Cardiac muscle cell (in vitro differentiated cells and primary cell): Measurements from ENCODE around the gene RDH5. TPM values are rescaled to one million over a fixed set of nuclear protein-coding genes. Genes with fewer than 3 reads are reported as not detected.

ENCODE experiments used
- DNase-seq, 2 donors: peaks; one replicate each; pipeline versions ENCODE4 v3.0.0 to v3.0.0-alpha.2; 2010 to 2017; ENCODE audit warnings: low read depth in 1 of 2, low spot score in 1 of 2
- H3K27ac ChIP-seq: fragments of 200-600 bp; sonication (generic); 2 replicates; pipeline ENCODE4 v1.5.1; 2016
- H3K27me3 ChIP-seq: fragments of 200-600 bp; sonication (generic); 2 replicates; pipeline ENCODE4 v1.6.0; 2016; ENCODE audit warnings: control low read depth
- H3K36me3 ChIP-seq: fragments of 200-600 bp; sonication (generic); 2 replicates; pipeline ENCODE4 v1.5.1; 2016; ENCODE audit warnings: control low read depth
- H3K4me1 ChIP-seq: fragments of 200-600 bp; sonication (generic); 2 replicates; pipeline ENCODE4 v1.8.1; 2017; ENCODE audit warnings: low read depth, mild to moderate bottlenecking, mixed run types
- H3K4me3 ChIP-seq: fragments of 200-600 bp; sonication (generic); 2 replicates; pipeline ENCODE4 v1.5.1; 2016; ENCODE audit warnings: mild to moderate bottlenecking
- H3K9me3 ChIP-seq: fragments of 200-600 bp; sonication (generic); 2 replicates; pipeline ENCODE4 v1.5.1; 2017; ENCODE audit warnings: low read depth, mild to moderate bottlenecking, control low read depth
- polyA plus RNA-seq: library from polyadenylated mRNA; unstranded; fragments of >200 nt; fragmentation: Nextera tagmentation; extraction: Ambion mirVana; gene quantifications from 2 replicates; pipeline ENCODE4 v1.2.1, GENCODE V29; 2016
- total RNA-seq: library from RNA; depleted of rRNA; stranded (reverse); fragments of >200 nt; gene quantifications from 2 replicates; pipeline ENCODE4 v1.2.3, GENCODE V29; 2016
- TF ChIP-seq, protein P1 (sequence below): IDR thresholded peaks from 2 replicates; pipeline ENCODE4 v1.5.1; 2012; ENCODE audit warnings: low read depth, mild to moderate bottlenecking, low read length

RDH5 gene
- total and polyA plus RNA-seq, 2 experiments from 2014 or later = 10.1 to 12.6 TPM

DNA sequence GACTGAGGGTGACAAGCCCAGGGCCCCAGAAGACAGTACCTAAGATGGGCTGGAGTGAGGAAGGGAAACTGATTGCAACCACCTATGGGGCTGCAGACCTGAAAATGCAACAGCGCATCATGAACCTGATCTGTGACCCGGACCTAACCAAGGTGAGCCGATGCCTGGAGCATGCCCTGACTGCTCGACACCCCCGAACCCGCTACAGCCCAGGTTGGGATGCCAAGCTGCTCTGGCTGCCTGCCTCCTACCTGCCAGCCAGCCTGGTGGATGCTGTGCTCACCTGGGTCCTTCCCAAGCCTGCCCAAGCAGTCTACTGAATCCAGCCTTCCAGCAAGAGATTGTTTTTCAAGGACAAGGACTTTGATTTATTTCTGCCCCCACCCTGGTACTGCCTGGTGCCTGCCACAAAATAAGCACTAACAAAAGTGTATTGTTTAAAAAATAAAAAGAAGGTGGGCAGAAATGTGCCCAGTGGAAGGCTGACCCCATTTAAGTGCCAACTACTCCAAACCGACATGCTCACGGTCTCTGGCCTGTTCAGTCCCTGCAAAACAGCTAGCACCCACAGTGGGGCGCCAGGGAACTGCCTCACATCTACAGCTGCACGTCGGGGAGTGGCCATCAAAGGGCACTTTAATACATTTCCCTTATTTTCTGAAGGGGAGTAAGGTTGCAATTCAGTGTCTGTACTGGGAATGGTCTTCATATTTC lies 4.2 kb downstream of the RDH5 start:
- Histone ChIP-seq H3K36me3 (peaks cover 11% of the 10 kb centered on the region), H3K4me3 (no peak overlapping the region), H3K9me3 (no peaks in the 10 kb centered on the region), H3K27ac (no peak overlapping the region), H3K27me3 (no peaks in the 10 kb centered on the region), H3K4me1 (peaks cover 6% of the 10 kb centered on the region)
- peak; percentile 69 to 77 for DNase-seq
- TF ChIP-seq, protein P1, sequence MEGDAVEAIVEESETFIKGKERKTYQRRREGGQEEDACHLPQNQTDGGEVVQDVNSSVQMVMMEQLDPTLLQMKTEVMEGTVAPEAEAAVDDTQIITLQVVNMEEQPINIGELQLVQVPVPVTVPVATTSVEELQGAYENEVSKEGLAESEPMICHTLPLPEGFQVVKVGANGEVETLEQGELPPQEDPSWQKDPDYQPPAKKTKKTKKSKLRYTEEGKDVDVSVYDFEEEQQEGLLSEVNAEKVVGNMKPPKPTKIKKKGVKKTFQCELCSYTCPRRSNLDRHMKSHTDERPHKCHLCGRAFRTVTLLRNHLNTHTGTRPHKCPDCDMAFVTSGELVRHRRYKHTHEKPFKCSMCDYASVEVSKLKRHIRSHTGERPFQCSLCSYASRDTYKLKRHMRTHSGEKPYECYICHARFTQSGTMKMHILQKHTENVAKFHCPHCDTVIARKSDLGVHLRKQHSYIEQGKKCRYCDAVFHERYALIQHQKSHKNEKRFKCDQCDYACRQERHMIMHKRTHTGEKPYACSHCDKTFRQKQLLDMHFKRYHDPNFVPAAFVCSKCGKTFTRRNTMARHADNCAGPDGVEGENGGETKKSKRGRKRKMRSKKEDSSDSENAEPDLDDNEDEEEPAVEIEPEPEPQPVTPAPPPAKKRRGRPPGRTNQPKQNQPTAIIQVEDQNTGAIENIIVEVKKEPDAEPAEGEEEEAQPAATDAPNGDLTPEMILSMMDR = peak; percentile 66

DNA sequence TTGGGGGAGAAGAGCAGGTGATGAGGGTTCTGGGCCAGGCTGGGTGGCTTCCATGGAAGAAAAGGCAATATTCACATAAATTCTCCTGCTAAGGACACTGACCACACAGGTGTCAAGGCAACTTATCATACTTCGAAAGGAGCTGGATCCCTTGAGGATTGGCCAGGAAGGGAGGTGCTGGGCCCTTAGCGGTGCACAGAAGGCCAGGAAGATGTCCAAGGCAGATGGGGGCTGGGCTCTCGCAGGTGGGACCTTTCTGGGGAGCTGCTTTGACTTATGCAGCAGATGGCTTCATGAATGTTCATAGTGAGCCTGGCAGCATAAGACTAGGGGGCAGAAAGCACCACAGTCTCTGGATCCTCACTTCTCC lies 4.7 kb downstream of the RDH5 start:
- peaks cover 11% of the 10 kb centered on the region for H3K36me3 ChIP-seq
- no peak overlapping the region for H3K27ac ChIP-seq
- no peaks in the 10 kb centered on the region for H3K27me3 ChIP-seq
- no peak for DNase-seq
- no peak overlapping the region for H3K4me3 ChIP-seq
- no peaks in the 10 kb centered on the region for H3K9me3 ChIP-seq
- peaks cover 7% of the 10 kb centered on the region for H3K4me1 ChIP-seq
- TF ChIP-seq, protein P1 = no peak

DNA sequence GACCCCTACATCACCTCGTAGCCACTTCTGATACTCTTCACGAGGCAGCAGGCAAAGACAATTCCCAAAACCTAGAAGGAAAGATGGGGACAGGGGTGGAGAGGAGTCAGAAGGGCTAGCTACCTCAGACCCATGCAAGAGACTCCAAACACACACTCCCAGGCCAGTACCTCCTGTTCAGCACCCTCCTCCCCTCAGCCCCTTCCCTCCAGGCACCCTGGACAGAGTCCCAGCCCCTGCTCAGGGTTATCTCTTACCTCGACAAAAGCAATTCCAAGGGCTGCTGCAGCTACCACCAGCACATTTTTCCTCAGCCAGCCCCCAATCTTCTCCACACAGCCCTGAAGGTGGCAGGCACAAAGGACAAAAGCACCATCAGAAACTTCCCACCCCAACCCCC lies 5.4 kb downstream of the RDH5 start:
- H3K4me3 ChIP-seq = no peak overlapping the region
- H3K36me3 ChIP-seq = peaks cover 11% of the 10 kb centered on the region
- TF ChIP-seq, protein P1 = no peak
- no peak overlapping the region for H3K27ac ChIP-seq
- no peak for DNase-seq
- H3K4me1 ChIP-seq = peaks cover 14% of the 10 kb centered on the region
- no peaks in the 10 kb centered on the region for H3K9me3 ChIP-seq
- no peaks in the 10 kb centered on the region for H3K27me3 ChIP-seq

DNA sequence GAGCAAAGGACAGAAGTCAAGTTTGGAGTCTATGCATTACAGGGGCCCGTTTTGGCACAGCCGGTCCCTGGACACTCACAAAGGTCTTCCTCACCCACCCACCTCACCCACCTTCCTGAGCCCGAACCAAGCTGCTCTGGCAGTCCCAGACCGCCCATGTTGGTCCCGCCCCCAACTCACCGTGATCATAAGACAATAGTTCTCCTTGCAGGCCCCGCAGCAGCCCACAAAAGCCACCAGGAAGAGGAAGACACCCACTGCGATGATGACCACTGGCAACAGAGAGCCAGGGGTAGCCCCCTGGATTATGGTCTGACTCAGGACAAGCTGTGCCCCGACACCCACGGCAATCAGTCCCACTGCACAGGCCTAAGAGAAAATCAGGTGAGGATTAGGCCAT lies 6.8 kb downstream of the RDH5 start:
- no peak overlapping the region for H3K27ac ChIP-seq
- peaks cover 17% of the 10 kb centered on the region for H3K4me1 ChIP-seq

DNA sequence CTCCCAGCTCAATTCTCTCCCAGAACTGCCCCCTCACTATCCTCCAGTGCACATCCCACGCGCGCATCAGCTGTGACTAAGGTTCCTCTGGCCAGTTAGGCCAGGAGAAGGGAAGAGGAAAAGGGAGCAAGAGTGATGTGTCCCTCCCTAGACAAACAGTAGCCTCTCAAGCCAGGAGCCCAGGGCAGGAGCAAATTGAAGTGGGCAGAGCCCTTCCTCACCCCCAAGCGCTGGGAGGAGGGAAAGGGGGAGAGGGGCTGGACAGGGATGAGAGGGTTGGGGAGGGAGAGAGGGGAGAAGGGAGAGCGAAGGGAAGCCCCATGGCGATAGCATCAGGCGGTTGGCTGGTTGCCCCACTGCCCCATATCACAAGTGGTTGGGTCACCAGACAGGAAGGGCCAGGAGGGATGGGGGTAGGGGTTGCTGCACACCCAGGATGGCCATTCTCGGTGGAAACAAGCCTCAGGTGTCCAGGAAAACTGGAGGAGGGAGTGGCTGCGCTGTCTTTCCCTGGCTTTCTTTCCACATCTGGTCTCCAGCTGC lies 7.5 kb downstream of the RDH5 start:
- Histone ChIP-seq H3K36me3 (peaks cover 11% of the 10 kb centered on the region), H3K27me3 (no peaks in the 10 kb centered on the region), H3K4me1 (peaks cover 17% of the 10 kb centered on the region), H3K27ac (peak overlapping the region; percentile 90), H3K9me3 (no peaks in the 10 kb centered on the region), H3K4me3 (peak overlapping the region; percentile 82)
- peak in 1 of 2 donors; percentile 71 for DNase-seq
- TF ChIP-seq, protein P1 = no peak

More for the DNA sequence above, 6.8 kb downstream of the RDH5 start:
- H3K9me3 ChIP-seq = no peaks in the 10 kb centered on the region
- peak overlapping the region; percentile 82 for H3K4me3 ChIP-seq
- DNase-seq = no peak
- peaks cover 11% of the 10 kb centered on the region for H3K36me3 ChIP-seq
- no peaks in the 10 kb centered on the region for H3K27me3 ChIP-seq
- TF ChIP-seq, protein P1 = no peak
